Kidney glomerular epithelial cell (primary cell): ENCODE measurements around the gene SLC43A2.

ENCODE experiments used
- DNase-seq: peaks from one replicate; lab custom pipeline; 2025; lab: John Stamatoyannopoulos, UW

SLC43A2 gene

DNA sequence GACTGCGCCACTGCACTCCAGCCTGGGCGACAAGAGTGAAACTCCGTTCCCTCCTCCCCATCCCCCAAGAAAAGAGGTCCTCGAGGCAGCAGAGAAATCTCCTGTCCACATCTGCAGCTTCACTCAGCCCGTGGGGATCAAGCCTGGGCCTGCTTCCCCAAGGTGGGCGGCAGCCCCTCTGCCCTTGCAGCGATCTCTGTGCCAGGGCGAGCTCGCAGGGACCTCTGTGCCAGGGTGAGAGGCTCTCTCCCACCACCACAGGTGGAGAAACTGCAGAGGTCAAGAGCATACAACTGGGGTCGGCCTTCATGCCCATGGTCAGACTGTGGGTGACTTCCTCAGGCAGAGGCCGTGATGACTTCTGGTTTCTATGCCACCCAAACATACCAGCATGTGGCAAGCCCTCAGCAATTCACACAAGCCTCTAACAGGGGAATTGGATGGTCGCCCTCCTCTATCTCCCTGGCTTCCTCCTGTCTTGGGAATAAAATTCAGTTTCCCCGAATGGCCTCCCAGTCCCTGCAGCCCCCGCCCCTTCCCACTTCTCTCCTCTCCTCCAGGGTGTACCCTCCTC is 5.5 kb downstream of the SLC43A2 start:
- no peak for DNase-seq

DNA sequence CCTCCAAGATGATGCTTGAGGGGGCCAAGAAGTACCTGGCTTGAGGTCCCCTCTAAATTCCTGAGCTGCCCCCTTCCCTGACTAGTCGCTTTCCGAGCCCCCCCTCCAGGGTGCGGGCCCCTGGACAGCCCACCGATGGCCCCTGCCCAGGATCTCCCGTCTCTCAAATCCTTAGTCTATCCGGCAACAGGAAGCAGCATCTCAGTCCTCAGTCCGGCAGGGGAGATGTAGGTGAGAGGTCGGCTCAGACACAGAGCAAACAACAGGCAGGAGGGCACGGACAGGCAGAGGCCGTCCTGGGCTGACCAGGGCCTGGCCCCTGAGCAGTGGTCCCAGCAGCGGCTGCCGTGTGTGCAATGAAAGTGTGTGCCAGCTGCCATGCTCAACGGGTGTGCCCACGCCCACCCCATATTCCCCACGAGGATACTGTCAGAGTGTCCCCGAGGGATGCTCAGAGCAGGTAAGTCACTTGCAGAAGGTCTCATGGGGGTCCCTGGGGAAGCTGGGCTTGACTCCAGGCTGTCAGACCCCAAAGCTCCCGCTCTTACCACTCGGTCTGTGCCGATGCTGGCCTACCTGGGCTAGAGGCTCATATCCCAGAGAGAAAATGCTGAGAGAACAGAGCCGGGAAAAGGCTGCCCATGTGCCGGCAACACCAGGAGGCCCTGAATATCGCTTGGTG is 7.2 kb downstream of the SLC43A2 start:
- no peak for DNase-seq

DNA sequence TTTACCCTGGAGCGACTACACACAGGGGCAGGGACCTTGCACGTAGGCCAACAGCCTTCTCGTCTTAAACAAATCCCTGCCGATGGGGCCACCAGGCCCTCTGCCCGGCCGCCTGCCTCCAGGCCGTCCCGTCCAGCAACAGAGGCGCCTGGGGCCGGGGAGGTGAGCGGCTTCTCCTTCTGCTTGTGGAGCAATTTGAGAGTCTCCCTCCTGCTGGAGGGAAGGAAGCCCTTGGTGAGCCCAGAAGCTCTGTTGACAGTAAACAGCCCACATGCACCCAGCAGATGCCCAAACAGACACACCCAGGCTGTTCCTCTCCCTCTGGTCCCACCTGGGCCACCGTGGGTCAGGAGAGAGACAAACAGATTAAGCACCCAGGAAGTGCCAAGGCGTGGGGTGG is 8.1 kb downstream of the SLC43A2 start:
- DNase-seq: no peak

- DNase-seq: no peak
Measured at GRCh38 chr17:1617620-1618174, 10.9 kb downstream of the SLC43A2 start.

- no peak for DNase-seq
Measured at GRCh38 chr17:1616101-1616500, 12.5 kb downstream of the SLC43A2 start.

DNA sequence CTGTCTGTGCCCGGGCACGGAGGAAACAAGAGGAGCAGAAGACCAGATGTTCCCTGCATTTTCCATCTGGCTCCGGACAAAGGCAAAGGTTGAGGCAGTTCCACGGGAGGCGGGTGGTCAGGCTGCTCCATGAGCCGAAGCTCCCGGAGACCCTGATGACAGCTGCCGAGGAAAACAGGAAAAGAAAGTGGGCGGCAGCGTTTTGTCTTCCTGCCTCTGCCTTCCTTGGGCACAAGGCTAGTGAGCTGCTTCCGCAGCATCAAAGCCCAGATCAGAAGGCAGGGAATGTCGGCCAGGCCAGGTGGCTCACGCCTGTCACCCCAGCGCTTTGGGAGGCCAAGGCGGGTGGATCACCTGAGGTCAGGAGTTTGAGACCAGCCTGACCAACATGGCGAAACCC is 16.2 kb downstream of the SLC43A2 start:
- DNase-seq: no peak

DNA sequence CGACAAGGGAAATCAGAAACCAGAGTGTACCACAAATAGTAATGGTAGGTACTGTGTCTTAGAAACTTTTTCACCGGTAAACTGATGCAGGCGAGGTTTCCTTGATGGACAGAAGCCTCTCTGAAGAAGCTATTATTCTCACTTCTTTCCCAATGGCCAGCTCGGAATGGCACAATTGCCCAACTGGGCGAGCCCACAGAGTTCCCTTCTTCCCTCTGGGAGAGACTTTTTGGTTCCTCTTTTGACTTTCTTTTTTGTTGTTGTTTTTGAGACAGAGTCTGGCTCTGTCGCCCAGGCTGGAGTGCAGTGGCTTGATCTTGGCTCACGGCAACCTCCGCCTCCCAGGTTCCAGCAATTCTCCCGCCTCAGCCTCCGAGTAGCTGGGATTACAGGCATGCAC is 16.9 kb downstream of the SLC43A2 start:
- no peak for DNase-seq

- no peak for DNase-seq
Measured at GRCh38 chr17:1608676-1609075, 20.0 kb downstream of the SLC43A2 start.

GRCh38 chr17:1607971-1608320 is 20.7 kb downstream of the SLC43A2 start:
- no peak for DNase-seq

- DNase-seq: no peak
Measured at GRCh38 chr17:1606352-1606985, 22.2 kb downstream of the SLC43A2 start.

- no peak for DNase-seq
Measured at GRCh38 chr17:1605681-1606351, 22.8 kb downstream of the SLC43A2 start.

- no peak for DNase-seq
Measured at GRCh38 chr17:1604831-1605528, 23.7 kb downstream of the SLC43A2 start.

GRCh38 chr17:1601571-1601970 is 27.1 kb downstream of the SLC43A2 start:
- DNase-seq: no peak

DNA sequence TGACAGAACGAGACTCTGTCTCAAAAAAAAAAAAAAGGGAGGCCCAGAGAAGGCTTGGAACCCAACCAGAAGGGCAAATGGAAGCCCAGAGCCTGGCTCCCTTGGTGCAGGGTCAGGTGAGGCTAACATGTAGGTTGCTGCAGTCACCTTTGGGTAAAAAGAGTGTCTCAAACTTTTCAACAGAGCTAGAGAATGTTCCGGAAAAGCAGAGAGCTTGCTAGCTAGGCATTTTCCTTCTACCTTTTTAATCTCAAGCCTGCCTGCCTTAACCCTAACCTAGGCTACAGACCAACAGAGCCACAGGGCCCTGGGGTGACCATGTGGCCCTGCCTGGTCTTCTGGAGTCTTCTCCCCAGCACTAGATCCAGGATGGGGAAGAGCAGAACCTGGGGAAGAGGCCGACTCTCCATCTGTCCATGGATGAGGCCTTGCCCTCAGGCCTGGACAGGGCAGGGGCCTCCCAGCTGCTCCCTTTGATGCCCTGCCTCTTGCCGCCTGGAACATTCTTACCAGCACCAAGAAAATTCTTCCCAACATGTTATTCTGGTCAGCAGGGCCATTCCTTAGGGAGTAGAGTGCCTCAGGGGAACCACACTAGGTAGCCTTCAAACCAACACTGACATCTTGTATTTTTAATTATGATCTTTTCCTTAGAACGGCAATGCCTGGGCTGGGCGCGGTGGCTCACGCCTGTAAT is 30.1 kb downstream of the SLC43A2 start:
- no peak for DNase-seq

DNA sequence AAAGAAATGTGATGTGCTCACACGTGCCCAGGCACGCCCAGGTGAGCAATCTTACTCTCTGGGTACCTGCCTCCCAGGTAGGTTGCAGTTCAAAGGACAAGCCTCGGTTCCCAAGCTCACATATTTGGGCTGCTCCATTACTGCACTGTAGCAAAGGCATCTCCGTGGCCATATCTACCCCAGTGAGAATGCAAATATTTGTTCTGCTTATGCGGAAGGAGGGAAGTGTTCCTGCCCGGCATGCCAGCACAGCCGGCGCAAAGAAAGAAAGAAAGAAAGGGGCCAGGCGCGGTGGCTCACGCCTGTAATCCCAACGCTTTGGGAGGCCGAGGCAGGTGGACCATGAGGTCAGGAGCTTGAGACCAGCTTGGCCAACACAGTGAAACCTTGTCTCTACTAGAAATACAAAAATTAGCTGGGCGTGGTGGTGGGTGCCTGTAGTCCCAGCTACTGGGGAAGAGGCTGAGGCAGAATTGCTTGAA is 30.7 kb downstream of the SLC43A2 start:
- DNase-seq: no peak

DNA sequence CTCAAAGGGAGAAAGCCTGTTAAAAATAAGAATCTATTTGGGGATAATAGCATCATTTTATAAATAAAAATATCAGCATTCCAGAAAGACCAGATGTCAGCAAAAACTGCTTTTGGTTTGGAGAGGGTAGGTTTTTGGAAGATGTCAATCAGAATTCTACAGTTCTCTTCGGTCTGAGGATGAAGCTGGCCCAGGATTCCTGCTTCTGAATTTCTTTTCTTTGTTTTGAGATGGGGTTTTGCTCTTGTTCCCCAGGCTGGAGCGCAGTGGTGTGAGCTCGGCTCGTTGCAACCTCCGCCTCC is 35.1 kb downstream of the SLC43A2 start:
- no peak for DNase-seq

DNA sequence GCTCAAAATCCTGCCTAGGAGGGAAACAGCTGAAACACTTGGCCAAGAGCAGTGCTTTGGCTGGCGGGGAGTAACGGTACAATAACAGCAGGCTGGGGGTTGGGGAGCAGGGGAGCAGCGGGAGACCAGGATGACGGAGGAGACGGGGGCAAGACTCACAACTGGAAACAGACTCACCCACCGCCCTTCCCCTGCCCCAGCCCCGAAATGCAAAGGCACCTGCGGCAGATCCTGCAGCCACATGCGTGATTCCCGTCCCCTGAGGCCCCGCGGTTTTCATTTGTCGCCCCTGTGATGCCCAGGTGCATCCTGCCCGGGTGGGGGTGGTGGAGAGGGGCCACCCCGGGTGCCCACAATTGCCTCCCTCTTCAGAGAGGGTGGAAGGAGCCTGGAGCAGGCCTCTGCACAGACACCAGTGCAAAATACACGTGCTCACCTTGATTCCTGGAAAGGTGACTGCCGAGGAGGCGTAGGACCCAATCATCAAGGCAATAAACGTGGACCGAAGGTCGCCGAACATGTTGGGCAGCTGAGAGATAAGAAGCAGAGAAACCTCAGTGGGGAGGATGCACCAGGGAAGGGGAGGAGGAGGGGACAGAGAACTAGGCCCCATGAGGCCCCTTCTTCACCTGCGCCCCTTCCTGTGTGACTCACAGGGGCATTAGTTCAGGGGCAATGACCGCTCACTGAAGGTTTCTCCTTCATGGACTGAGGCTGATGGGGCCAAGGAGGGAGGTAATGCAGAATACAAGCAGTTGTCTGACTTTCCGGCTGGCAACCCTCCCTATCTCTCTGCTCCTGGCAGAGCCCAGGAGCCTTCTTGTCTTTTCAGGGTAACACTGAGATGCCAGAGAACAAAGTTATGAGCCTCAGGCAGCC is 35.6 kb downstream of the SLC43A2 start:
- DNase-seq: no peak

- DNase-seq: no peak
Measured at GRCh38 chr17:1591474-1592090, 37.1 kb downstream of the SLC43A2 start.

DNA sequence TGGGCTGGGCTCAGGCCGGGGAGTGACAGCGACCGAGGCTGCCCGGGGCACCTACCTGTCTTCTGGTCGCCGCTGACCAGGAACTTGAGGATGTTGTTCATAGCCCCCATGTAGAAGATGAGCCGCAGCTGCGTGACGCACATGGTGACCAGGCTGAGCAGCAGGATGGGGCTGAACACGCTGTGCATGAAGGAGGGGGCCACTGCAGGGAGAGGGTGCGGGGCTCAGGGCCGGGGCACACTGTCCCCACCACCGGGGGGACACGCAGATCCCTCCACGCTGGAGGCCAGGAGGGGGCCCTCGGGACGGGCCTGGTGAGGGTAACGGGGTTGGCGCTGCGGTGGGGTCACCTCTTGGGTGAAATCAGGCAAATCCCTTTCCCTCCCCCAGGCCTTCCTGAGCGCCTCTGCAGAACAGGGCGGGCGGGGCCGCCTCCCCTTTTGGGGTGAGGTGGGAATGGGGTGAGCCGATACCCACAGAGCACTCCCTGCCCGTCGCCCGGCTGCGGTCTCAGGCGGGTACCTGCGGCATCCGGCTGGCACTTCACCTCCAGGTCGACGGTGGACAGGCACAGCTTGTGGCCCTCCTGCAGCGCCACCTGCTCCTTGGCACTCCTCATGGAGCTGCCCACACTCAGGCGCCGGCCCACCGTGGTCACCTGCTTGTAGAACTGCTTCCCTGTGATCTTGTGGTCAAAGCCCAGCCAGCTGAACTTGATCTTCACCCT is 37.7 kb downstream of the SLC43A2 start:
- DNase-seq: no peak
